PFSK-1 (cell line): Measurements from ENCODE around the gene SCN8A.

Source experiments
- FOXP2 ChIP-seq: optimal IDR thresholded peaks from 2 replicates; pipeline ENCODE3; 2011; ENCODE audit warnings: borderline replicate concordance, control low read depth, inconsistent platforms; ENCODE audit not compliant: insufficient read depth; ENCODE audit errors: extremely low read length, extremely low read depth
- POLR2AphosphoS5 ChIP-seq: IDR thresholded peaks from 2 replicates; pipeline ENCODE4 v1.6.1; 2012; ENCODE audit warnings: low read depth, mild to moderate bottlenecking, control low read depth, low read length, moderate library complexity
- SIN3A ChIP-seq: IDR thresholded peaks from 2 replicates; pipeline ENCODE4 v1.6.1; 2012; ENCODE audit warnings: mild to moderate bottlenecking, low read length, moderate library complexity, borderline replicate concordance; ENCODE audit not compliant: insufficient read depth
- TAF1 ChIP-seq: IDR thresholded peaks from 2 replicates; pipeline ENCODE4 v1.6.1; 2012; ENCODE audit warnings: low read length, control low read depth, borderline replicate concordance; ENCODE audit not compliant: insufficient read depth
- TF ChIP-seq, protein P1 (sequence below), 2 experiments: IDR thresholded peaks; 2 replicates each; pipeline versions ENCODE4 v1.6.1 to v1.8.0; 2011 to 2012; ENCODE audit warnings: low read depth in 2 of 2, low read length in 2 of 2, control low read depth in 1 of 2, inconsistent platforms in 1 of 2, mild to moderate bottlenecking in 1 of 2, moderate library complexity in 1 of 2; ENCODE audit not compliant: insufficient read depth in 1 of 2

SCN8A gene

DNA sequence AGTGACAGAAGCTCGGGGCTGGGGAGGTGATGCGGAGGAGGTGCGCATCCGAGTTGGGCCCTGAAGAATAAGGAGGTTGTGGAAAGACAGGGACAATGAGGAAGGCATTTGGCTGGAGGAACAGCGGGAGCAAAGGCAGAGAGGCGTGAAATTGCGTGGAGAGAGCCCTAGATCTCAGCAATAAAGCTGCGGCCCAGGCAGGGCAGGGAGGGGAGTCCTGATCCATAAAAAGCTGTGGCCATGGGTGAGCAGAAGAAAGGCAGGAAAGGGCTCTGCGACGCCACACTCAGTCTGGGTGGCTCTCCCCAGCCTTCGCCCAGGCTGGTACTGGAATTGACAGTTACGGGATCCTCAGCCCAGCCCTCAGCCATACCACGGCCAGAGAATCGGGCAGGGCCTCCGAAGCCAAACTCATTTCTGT, 255.2 kb downstream of the SCN8A start:
- TF ChIP-seq POLR2AphosphoS5 (no peak), FOXP2 (no peak), TAF1 (no peak), SIN3A (no peak)
- TF ChIP-seq, protein P1, sequence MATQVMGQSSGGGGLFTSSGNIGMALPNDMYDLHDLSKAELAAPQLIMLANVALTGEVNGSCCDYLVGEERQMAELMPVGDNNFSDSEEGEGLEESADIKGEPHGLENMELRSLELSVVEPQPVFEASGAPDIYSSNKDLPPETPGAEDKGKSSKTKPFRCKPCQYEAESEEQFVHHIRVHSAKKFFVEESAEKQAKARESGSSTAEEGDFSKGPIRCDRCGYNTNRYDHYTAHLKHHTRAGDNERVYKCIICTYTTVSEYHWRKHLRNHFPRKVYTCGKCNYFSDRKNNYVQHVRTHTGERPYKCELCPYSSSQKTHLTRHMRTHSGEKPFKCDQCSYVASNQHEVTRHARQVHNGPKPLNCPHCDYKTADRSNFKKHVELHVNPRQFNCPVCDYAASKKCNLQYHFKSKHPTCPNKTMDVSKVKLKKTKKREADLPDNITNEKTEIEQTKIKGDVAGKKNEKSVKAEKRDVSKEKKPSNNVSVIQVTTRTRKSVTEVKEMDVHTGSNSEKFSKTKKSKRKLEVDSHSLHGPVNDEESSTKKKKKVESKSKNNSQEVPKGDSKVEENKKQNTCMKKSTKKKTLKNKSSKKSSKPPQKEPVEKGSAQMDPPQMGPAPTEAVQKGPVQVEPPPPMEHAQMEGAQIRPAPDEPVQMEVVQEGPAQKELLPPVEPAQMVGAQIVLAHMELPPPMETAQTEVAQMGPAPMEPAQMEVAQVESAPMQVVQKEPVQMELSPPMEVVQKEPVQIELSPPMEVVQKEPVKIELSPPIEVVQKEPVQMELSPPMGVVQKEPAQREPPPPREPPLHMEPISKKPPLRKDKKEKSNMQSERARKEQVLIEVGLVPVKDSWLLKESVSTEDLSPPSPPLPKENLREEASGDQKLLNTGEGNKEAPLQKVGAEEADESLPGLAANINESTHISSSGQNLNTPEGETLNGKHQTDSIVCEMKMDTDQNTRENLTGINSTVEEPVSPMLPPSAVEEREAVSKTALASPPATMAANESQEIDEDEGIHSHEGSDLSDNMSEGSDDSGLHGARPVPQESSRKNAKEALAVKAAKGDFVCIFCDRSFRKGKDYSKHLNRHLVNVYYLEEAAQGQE (IDR thresholded peaks at IDR 0.05; ENCODE audit: insufficient read depth in 1 of 2, low read depth in 2 of 2, low read length in 2 of 2) = no peak

DNA sequence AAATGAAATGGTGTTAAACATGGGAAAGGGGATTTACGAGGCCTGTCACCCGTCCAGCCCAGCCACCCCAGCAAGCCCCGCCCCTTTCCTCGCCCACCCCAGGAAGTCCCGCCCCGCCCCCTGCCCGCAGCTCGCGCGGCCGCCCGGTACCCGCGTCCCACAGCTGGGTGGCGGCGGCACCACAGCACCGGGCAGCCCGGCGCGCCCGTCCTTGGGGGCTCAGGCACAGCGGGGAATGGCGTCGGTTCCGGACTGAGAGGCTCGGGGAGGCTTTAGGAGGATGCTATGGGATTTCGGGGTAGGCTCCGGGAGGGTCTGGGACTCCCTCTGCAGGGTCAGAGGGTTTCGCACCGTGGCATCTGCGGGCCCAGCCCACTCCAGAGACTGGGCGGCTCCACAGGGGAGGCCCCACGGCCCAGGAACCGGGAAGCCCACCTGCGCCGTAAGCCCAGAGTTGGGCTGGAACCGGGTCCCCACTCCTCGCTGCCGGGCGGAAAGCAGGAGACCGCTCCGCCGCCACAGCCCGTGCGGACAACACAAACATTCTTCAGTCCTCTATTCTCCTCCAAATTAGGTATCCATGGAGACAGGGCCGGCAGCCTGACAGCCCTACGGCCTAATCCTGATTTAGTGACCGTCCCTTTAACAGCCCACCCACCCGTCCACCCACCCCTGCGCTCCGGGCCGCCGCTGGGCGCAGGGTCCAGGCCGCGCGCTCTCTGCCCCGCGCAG, 256.0 kb downstream of the SCN8A start:
- TF ChIP-seq, protein P1 (IDR thresholded peaks at IDR 0.05; ENCODE audit: insufficient read depth in 1 of 2, low read depth in 2 of 2, low read length in 2 of 2) = no peak
- no peak for TF ChIP-seq TAF1
- no peak for TF ChIP-seq SIN3A
- TF ChIP-seq POLR2AphosphoS5 = no peak
- TF ChIP-seq FOXP2 = no peak

DNA sequence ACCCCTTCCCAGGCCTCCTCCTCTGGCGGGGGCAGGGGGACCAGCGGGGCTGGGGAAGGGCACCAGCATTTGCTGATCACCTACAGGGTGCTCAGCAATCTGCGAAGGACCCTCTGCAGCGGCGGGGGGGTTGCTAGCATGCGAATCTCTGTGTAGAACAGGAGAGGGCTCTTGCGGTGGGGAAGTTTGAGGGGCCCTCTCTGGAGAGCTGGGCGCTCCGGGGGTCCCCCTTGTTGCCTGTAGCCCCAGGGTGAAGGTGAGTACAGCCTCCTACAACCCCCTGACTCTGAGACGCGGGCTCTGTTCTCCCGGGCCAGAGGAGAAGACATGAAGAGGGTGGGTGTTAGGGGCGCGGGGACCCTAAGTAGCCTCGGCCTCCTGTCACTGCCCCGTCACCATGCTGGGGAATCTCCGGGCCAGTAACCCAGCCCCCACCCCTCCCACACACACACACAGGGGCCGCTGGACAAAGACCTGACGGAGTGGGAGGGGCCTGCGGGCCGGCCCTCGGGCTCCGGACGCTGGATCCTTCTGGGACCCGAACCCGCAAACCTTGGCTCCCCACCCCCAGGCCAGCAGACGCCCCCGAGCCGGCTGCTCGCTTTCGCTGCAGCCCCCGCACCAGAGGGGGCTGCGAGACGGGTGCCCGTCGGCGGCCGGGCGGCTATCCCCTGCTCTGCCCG, 256.8 kb downstream of the SCN8A start:
- TF ChIP-seq, protein P1 (IDR thresholded peaks at IDR 0.05; ENCODE audit: insufficient read depth in 1 of 2, low read depth in 2 of 2, low read length in 2 of 2) = no peak
- TF ChIP-seq TAF1 = no peak
- no peak for TF ChIP-seq POLR2AphosphoS5
- TF ChIP-seq FOXP2 = no peak
- TF ChIP-seq SIN3A = no peak

DNA sequence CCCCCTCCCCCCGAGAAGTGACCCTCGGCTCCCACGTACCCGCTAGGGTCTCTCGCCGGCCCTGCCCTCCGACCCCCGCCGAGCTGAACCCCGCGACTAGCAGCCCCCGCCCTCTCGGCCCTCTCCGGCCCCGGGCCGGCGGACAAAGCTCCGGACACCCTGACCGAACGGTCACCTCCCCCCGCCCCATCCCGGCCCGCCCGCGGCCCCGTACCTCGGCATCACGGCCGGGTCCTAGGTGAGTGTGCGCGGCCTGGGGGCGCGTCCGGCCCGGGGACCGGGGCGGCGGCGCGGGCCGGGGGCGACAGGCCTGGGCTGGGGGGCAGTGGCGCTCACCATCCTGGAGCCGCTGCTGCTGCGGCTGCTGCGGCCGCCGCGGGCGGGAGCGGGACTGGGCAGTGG, 257.3 kb downstream of the SCN8A start, which contains the start of gene FIGNL2:
Gene FIGNL2 (minus strand): TSS at position 393 of the 402 bp plus-strand sequence. CDS start 26,305 bp downstream, outside the sequence.
- no peak for TF ChIP-seq FOXP2
- TF ChIP-seq, protein P1 (IDR thresholded peaks at IDR 0.05; ENCODE audit: insufficient read depth in 1 of 2, low read depth in 2 of 2, low read length in 2 of 2) = no peak
- no peak for TF ChIP-seq SIN3A
- no peak for TF ChIP-seq TAF1
- no peak for TF ChIP-seq POLR2AphosphoS5
